T47D (cell line): Measurements from ENCODE around the gene LMAN1L.
A peak's percentile ranks its signal among the peaks of the same experiment; 100 is the strongest.

Experiments
- DNase-seq, 2 experiments: peaks; one replicate each; pipeline versions ENCODE4 v3.0.0 to v3.0.0-alpha.2; 2011 to 2012; ENCODE audit warnings: low read depth in 1 of 2, low spot score in 1 of 2
- JUND ChIP-seq: IDR thresholded peaks from 2 replicates; pipeline ENCODE4 v1.6.1; 2012; ENCODE audit warnings: low read depth
- in situ Hi-C: cut with HindIII; loops from 2 replicates; pipeline ENCODE4 v1.10.0; 2016; ENCODE audit warnings: low sequenced_read_pairs, low pct_unique_long_range_greater_than_20kb

Gene LMAN1L

DNA sequence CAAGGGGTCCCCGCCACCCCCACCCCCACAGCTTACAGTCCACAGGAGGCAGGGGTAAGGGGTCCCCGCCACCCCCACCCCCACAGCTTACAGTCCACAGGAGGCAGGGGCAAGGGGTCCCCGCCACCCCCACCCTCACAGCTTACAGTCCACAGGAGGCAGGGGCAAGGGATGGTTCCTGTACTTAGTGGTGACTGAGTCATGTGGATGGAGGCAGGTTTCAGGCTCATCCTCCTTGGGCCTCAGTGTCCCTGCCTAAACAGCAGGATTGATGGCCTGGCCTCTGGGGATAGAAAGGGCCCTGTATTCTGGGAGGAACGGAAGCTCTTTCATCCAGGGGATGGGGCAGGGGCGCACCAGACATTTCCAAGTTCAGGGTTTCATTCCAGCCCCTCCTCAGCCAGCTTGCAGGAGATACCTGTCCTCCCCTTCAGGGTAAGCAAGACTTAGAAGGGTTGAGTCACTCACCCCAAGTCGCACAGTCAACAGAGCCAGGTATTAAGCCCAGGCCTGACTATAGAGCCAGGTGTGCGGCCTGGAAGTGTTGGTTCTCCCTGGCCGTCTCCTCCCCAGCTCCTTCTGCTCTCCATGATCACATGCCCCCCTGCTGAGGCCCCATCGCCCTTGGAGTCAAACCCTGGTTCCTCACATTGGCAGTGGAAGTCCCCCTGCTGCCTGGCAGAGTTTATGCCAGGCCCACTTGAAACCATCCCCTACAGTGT lies 18.2 kb upstream of the LMAN1L start:
- TF ChIP-seq JUND = no peak
- in situ Hi-C loops = no loop called here
- DNase-seq = no peak

DNA sequence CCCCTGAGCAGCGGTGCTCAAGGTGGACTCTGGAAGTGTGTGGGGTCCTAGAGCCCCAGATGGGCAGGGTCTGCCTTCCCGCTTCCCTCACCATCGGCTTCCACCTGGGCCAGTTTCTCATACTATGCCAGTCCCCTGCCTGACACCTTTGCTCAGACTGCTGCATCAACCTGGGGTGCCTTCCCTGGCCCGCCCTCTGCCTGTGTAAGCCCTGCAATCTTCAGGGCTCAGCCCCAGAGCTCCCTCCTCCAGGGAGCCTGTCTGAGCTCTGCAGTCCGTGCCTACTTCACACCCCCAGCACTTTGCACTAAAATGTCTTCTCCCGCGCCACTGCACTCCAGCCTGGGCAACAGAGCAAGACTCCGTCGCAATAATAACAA lies 17.7 kb upstream of the LMAN1L start:
- DNase-seq = no peak
- in situ Hi-C loops = no loop called here
- TF ChIP-seq JUND = no peak

- no peak for TF ChIP-seq JUND
Measured at GRCh38 chr15:74795966-74796625, 16.5 kb upstream of the LMAN1L start.

DNA sequence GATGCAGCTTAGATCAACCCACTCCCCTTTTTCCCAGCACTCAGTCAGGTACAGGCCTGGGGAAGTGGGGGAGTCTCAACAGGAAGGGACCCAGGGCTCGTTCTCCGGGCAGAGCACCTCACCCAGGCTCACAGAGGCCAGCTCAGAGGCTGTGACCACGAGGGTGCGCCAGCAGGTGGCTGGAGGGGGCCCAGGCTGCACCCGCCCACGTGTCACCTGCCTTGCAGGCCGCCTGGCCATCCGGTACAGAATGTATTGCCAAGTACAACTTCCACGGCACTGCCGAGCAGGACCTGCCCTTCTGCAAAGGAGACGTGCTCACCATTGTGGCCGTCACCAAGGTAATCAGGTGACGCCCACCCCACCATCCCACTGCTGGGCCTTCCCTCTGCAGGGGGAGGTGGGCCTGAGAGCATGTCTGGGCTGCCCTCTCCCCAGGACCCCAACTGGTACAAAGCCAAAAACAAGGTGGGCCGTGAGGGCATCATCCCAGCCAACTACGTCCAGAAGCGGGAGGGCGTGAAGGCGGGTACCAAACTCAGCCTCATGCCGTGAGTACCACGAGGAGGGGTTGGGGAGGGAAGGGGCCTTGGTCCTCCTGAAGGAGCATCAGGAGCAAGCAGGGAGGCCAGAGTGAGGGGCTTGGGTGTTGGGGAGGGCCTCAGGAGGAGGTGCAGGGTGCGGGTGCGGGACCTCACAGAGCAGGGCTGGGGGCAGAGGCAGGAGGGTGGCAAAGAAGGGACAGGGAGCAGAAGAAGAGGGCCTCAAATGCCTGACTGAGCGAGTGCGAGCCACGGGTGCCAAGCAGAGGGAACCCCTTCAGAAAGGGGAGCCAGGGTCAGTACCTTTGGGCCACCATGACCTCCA lies 14.0 kb upstream of the LMAN1L start:
- in situ Hi-C loops = no loop called here
- no peak for TF ChIP-seq JUND
- DNase-seq = no peak

More at GRCh38 chr15:74795966-74796625, 16.5 kb upstream of the LMAN1L start:
- no peak for DNase-seq
- in situ Hi-C loops = no loop called here

- no peak for TF ChIP-seq JUND
- in situ Hi-C loops = no loop called here
- no peak for DNase-seq
Measured at GRCh38 chr15:74799255-74799855, 13.3 kb upstream of the LMAN1L start.

DNA sequence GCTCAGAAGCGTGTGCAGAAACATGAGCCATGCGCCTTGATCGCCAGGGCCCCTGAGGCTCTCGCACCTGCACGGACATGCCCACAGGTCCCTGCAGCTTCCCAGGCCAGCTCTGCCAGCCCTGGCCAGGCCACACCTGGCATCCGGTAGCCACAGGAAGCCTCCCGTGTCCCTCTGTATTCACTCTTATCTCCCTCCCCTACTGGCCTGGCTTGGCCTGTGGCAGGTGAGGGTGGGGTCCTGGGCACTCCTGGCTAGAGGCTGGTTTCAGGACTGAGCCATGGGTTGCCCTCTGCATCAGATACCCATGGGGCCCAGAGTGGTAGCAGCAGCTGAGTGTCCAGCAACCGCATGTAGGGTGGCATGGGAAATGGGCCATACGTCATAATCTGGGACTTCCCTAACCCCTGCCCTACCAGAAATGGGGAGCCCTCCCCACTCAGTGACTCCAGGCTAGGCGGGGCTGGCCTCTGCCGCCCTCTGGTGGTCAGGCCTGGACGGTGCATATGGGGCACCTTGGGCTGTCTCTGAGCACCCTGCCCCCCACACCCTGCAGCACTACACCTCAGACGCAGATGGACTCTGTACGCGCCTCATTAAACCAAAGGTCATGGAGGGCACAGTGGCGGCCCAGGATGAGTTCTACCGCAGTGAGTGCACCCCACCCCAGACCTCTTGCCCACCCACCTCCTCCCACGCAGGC lies 12.6 kb upstream of the LMAN1L start:
- TF ChIP-seq JUND = no peak
- peak; percentile 83 to 91 for DNase-seq
- in situ Hi-C loops = no loop called here

DNA sequence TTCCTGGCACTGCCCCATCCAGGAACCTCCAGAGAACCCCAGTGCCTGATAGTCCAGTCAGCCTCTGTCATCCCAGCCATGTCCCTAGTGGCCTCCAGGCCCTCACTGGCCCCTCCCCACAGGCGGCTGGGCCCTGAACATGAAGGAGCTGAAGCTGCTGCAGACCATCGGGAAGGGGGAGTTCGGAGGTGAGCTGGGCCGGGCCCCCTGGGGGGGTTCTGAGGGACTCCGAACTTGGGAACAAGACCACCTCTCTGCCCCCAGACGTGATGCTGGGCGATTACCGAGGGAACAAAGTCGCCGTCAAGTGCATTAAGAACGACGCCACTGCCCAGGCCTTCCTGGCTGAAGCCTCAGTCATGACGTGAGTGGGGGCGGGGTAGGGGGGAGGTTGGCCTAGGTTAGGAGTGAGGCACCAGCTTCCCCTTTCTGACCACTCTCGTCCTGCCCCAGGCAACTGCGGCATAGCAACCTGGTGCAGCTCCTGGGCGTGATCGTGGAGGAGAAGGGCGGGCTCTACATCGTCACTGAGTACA lies 12.0 kb upstream of the LMAN1L start:
- TF ChIP-seq JUND = no peak
- no peak for DNase-seq
- in situ Hi-C loops = no loop called here

- in situ Hi-C loops = no loop called here
- no peak for DNase-seq
- no peak for TF ChIP-seq JUND
Measured at GRCh38 chr15:74801311-74801997, 11.2 kb upstream of the LMAN1L start.

- in situ Hi-C loops = no loop called here
- DNase-seq = no peak
- no peak for TF ChIP-seq JUND
Measured at GRCh38 chr15:74802290-74802689, 10.3 kb upstream of the LMAN1L start.

GRCh38 chr15:74802862-74803447 lies 9.7 kb upstream of the LMAN1L start:
- in situ Hi-C loops = no loop called here
- no peak for DNase-seq
- no peak for TF ChIP-seq JUND

DNA sequence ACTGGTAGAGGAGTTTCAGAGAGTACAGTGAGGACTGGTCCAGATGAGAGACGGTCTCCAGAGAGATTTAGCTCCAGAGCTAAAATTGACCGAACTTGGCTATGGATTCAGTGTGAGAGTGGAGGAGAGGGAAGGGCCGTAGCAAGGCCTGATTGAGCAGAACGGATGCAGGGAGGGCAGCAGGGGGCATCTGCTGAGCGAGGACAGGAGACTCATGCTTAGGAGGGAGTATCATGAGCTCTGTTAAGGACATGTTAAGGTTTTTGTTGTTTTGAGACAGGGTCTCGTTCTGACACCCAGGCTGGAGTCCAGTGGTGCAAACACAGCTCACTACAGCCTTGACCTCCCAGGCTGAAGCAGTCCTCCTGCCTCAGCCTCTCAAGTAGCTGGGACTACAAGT lies 7.7 kb upstream of the LMAN1L start:
- in situ Hi-C loops = no loop called here
- TF ChIP-seq JUND = no peak
- DNase-seq = no peak
